HEK293 (cell line): Measurements from ENCODE around the gene ZCCHC24.

Experiments used
- GLIS1 ChIP-seq: fragments of 450-650 bp; formaldehyde crosslinking; IDR thresholded peaks from 2 replicates; pipeline ENCODE4 v1.5.1; 2016; ENCODE audit warnings: missing biosample characterization, missing genetic modification characterization
- GLIS2 ChIP-seq: fragments of 450-650 bp; formaldehyde crosslinking; IDR thresholded peaks from 2 replicates; pipeline ENCODE4 v1.5.1; 2016; ENCODE audit warnings: missing biosample characterization, missing genetic modification characterization
- KLF1 ChIP-seq: fragments of 450-650 bp; formaldehyde crosslinking; IDR thresholded peaks from 2 replicates; pipeline ENCODE4 v1.5.1; 2016; ENCODE audit warnings: missing biosample characterization, missing genetic modification characterization
- PATZ1 ChIP-seq: fragments of 450-650 bp; formaldehyde crosslinking; IDR thresholded peaks from 2 replicates; pipeline ENCODE4 v1.5.1; 2016; ENCODE audit warnings: missing biosample characterization, missing genetic modification characterization
- SP3 ChIP-seq: fragments of 450-650 bp; formaldehyde crosslinking; IDR thresholded peaks from 2 replicates; pipeline ENCODE4 v1.5.1; 2016; ENCODE audit warnings: missing biosample characterization, missing genetic modification characterization
- ZBTB1 ChIP-seq: fragments of 450-650 bp; formaldehyde crosslinking; IDR thresholded peaks from 2 replicates; pipeline ENCODE4 v1.5.1; 2016; ENCODE audit warnings: missing biosample characterization, missing genetic modification characterization
- ZBTB17 ChIP-seq: fragments of 450-650 bp; formaldehyde crosslinking; IDR thresholded peaks from 2 replicates; pipeline ENCODE4 v1.5.1; 2016; ENCODE audit warnings: missing biosample characterization, missing genetic modification characterization
- ZBTB20 ChIP-seq: fragments of 450-650 bp; formaldehyde crosslinking; IDR thresholded peaks from 2 replicates; pipeline ENCODE4 v1.5.1; 2016; ENCODE audit warnings: missing biosample characterization, missing genetic modification characterization
- ZBTB21 ChIP-seq: fragments of 450-650 bp; formaldehyde crosslinking; IDR thresholded peaks from 2 replicates; pipeline ENCODE4 v1.5.1; 2017; ENCODE audit warnings: missing biosample characterization, missing genetic modification characterization
- ZBTB7A ChIP-seq: fragments of 450-650 bp; formaldehyde crosslinking; IDR thresholded peaks from 2 replicates; pipeline ENCODE4 v1.5.1; 2016; ENCODE audit warnings: low read depth, missing biosample characterization, missing genetic modification characterization
- ZFP37 ChIP-seq: fragments of 450-650 bp; formaldehyde crosslinking; IDR thresholded peaks from 2 replicates; pipeline ENCODE4 v1.5.1; 2016; ENCODE audit warnings: missing biosample characterization, missing genetic modification characterization
- ZFP41 ChIP-seq: fragments of 450-650 bp; formaldehyde crosslinking; IDR thresholded peaks from 2 replicates; pipeline ENCODE4 v1.5.1; 2016; ENCODE audit warnings: missing biosample characterization, missing genetic modification characterization, borderline replicate concordance
- ZNF121 ChIP-seq: fragments of 450-650 bp; formaldehyde crosslinking; IDR thresholded peaks from 2 replicates; pipeline ENCODE4 v1.5.1; 2016; ENCODE audit warnings: missing biosample characterization, missing genetic modification characterization
- ZNF133 ChIP-seq: fragments of 450-650 bp; formaldehyde crosslinking; IDR thresholded peaks from 2 replicates; pipeline ENCODE4 v1.5.1; 2016; ENCODE audit warnings: missing biosample characterization, missing genetic modification characterization
- ZNF155 ChIP-seq: fragments of 450-650 bp; formaldehyde crosslinking; IDR thresholded peaks from 2 replicates; pipeline ENCODE4 v1.5.1; 2016; ENCODE audit warnings: missing biosample characterization, missing genetic modification characterization
- ZNF248 ChIP-seq: fragments of 450-650 bp; formaldehyde crosslinking; IDR thresholded peaks from 2 replicates; pipeline ENCODE4 v1.5.1; 2017; ENCODE audit warnings: missing biosample characterization, missing genetic modification characterization
- ZNF324 ChIP-seq: fragments of 450-650 bp; formaldehyde crosslinking; IDR thresholded peaks from 2 replicates; pipeline ENCODE4 v1.5.1; 2016; ENCODE audit warnings: missing biosample characterization, missing genetic modification characterization
- ZNF341 ChIP-seq: fragments of 450-650 bp; formaldehyde crosslinking; IDR thresholded peaks from 2 replicates; pipeline ENCODE4; 2016; ENCODE audit warnings: low read depth, missing biosample characterization, missing genetic modification characterization
- ZNF426 ChIP-seq: fragments of 450-650 bp; formaldehyde crosslinking; IDR thresholded peaks from 2 replicates; pipeline ENCODE4 v1.5.1; 2017; ENCODE audit warnings: missing biosample characterization, missing genetic modification characterization, mild to moderate bottlenecking, inconsistent platforms, moderate library complexity
- ZNF501 ChIP-seq: fragments of 450-650 bp; formaldehyde crosslinking; IDR thresholded peaks from 2 replicates; pipeline ENCODE4 v1.5.1; 2016; ENCODE audit warnings: missing biosample characterization, missing genetic modification characterization
- ZNF529 ChIP-seq: fragments of 450-650 bp; formaldehyde crosslinking; IDR thresholded peaks from 2 replicates; pipeline ENCODE4 v1.5.1; 2017; ENCODE audit warnings: missing genetic modification characterization, missing biosample characterization; ENCODE audit not compliant: insufficient replicate concordance
- ZNF530 ChIP-seq: fragments of 450-650 bp; formaldehyde crosslinking; IDR thresholded peaks from 2 replicates; pipeline ENCODE4 v1.5.1; 2016; ENCODE audit warnings: low read depth, missing biosample characterization, missing genetic modification characterization
- ZNF558 ChIP-seq: fragments of 450-650 bp; formaldehyde crosslinking; IDR thresholded peaks from 2 replicates; pipeline ENCODE4 v1.5.1; 2016; ENCODE audit warnings: missing biosample characterization, missing genetic modification characterization
- ZNF571 ChIP-seq: fragments of 450-650 bp; formaldehyde crosslinking; IDR thresholded peaks from 2 replicates; pipeline ENCODE4 v1.5.0; 2017; ENCODE audit warnings: missing biosample characterization, missing genetic modification characterization
- ZNF580 ChIP-seq: fragments of 450-650 bp; formaldehyde crosslinking; IDR thresholded peaks from 2 replicates; pipeline ENCODE4 v1.5.1; 2016; ENCODE audit warnings: missing biosample characterization, missing genetic modification characterization
- ZNF621 ChIP-seq: fragments of 450-650 bp; formaldehyde crosslinking; IDR thresholded peaks from 2 replicates; pipeline ENCODE4 v1.5.1; 2017; ENCODE audit warnings: missing biosample characterization, missing genetic modification characterization
- ZNF623 ChIP-seq: fragments of 450-650 bp; formaldehyde crosslinking; IDR thresholded peaks from 2 replicates; pipeline ENCODE4 v1.5.1; 2016; ENCODE audit warnings: missing biosample characterization, missing genetic modification characterization
- ZNF76 ChIP-seq: fragments of 450-650 bp; formaldehyde crosslinking; IDR thresholded peaks from 2 replicates; pipeline ENCODE4; 2016; ENCODE audit warnings: low read depth, missing biosample characterization, missing genetic modification characterization, borderline replicate concordance
- ZNF777 ChIP-seq: fragments of 450-650 bp; formaldehyde crosslinking; IDR thresholded peaks from 2 replicates; pipeline ENCODE4 v1.5.1; 2017; ENCODE audit warnings: missing biosample characterization, missing genetic modification characterization, borderline replicate concordance
- TF ChIP-seq, protein P1 (sequence below): fragments of 450-650 bp; formaldehyde crosslinking; IDR thresholded peaks from 2 replicates; pipeline ENCODE4 v1.5.1; 2016; ENCODE audit warnings: missing biosample characterization, missing genetic modification characterization
- TF ChIP-seq, protein P2 (sequence below): fragments of 450-650 bp; formaldehyde crosslinking; IDR thresholded peaks from 2 replicates; pipeline ENCODE4 v1.5.1; 2016; ENCODE audit warnings: missing biosample characterization, missing genetic modification characterization, low read depth
- TF ChIP-seq, protein P3 (sequence below): fragments of 450-650 bp; formaldehyde crosslinking; IDR thresholded peaks from 2 replicates; pipeline ENCODE4 v1.5.1; 2016; ENCODE audit warnings: missing biosample characterization, missing genetic modification characterization

Gene ZCCHC24

DNA sequence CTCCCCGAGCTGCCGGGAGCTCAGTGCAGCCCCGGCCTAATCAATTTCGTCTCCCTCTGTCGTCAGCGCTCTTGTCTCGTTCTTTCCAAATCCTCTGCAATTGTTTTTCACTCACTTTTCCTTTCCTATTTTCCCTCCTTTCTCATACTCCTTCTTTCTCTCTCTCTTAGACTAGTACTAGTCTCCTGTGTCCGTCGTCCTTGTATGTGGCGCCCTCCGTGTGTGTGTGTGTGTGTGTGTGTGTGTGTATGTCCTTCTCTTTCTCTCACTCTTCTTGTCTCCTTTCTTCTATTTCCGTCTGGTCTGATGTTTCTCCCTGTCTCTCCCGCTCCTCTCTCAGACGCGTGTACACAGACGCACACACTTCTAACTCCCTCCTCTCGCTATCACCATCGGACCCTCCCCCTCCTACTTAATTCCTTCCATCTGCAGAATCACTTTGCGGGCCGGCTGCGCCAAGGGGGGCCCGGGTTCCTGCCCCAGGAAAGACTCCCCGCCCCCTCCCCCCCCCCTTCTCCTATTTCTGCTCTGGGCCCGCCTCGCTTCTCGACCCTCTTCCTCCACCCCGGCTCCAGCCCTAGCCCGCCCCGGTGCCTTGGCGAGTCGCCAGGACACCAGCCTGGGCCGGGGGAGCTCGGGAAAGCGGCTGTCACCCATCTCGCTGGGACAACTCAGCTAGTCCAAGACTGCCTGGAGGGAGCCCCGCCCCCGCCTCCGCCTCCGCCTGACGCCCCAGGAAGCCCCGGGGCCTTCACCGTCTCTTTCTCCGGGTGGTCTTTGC is 743 bp upstream of the ZCCHC24 start (continued):
- TF ChIP-seq, protein P1, sequence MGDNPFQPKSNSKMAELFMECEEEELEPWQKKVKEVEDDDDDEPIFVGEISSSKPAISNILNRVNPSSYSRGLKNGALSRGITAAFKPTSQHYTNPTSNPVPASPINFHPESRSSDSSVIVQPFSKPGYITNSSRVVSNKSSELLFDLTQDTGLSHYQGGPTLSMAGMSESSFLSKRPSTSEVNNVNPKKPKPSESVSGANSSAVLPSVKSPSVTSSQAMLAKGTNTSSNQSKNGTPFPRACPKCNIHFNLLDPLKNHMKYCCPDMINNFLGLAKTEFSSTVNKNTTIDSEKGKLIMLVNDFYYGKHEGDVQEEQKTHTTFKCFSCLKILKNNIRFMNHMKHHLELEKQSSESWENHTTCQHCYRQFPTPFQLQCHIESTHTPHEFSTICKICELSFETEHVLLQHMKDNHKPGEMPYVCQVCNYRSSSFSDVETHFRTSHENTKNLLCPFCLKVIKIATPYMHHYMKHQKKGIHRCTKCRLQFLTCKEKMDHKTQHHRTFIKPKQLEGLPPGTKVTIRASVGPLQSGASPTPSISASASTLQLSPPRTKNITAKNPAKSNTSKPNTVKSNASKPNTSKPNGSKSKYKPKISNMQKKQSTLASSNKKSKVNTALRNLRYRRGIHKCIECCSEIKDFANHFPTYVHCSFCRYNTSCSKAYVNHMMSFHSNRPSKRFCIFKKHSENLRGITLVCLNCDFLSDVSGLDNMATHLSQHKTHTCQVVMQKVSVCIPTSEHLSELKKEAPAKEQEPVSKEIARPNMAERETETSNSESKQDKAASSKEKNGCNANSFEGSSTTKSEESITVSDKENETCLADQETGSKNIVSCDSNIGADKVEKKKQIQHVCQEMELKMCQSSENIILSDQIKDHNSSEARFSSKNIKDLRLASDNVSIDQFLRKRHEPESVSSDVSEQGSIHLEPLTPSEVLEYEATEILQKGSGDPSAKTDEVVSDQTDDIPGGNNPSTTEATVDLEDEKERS (tag by site-specific recombination): no peak
- peak; percentile 93 for TF ChIP-seq ZNF324 (tag by site-specific recombination)
- TF ChIP-seq, protein P2, sequence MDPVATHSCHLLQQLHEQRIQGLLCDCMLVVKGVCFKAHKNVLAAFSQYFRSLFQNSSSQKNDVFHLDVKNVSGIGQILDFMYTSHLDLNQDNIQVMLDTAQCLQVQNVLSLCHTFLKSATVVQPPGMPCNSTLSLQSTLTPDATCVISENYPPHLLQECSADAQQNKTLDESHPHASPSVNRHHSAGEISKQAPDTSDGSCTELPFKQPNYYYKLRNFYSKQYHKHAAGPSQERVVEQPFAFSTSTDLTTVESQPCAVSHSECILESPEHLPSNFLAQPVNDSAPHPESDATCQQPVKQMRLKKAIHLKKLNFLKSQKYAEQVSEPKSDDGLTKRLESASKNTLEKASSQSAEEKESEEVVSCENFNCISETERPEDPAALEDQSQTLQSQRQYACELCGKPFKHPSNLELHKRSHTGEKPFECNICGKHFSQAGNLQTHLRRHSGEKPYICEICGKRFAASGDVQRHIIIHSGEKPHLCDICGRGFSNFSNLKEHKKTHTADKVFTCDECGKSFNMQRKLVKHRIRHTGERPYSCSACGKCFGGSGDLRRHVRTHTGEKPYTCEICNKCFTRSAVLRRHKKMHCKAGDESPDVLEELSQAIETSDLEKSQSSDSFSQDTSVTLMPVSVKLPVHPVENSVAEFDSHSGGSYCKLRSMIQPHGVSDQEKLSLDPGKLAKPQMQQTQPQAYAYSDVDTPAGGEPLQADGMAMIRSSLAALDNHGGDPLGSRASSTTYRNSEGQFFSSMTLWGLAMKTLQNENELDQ (tag by site-specific recombination): no peak
- TF ChIP-seq ZNF571: no peak
- TF ChIP-seq, protein P3, sequence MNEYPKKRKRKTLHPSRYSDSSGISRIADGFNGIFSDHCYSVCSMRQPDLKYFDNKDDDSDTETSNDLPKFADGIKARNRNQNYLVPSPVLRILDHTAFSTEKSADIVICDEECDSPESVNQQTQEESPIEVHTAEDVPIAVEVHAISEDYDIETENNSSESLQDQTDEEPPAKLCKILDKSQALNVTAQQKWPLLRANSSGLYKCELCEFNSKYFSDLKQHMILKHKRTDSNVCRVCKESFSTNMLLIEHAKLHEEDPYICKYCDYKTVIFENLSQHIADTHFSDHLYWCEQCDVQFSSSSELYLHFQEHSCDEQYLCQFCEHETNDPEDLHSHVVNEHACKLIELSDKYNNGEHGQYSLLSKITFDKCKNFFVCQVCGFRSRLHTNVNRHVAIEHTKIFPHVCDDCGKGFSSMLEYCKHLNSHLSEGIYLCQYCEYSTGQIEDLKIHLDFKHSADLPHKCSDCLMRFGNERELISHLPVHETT (tag by site-specific recombination): peak; percentile 97
- 0 out of 2 replicates have a peak, but pooled peaks have one; percentile 15 for TF ChIP-seq ZNF623 (tag by site-specific recombination)
- peak; percentile 93; the same call in 1 of the 2 replicates for TF ChIP-seq ZNF777
- TF ChIP-seq SP3 (tag by site-specific recombination): peak; percentile 84
- 0 out of 2 replicates have a peak, but pooled peaks have one; percentile 19 for TF ChIP-seq ZNF133
- TF ChIP-seq GLIS1 (tag by site-specific recombination): peak; percentile 81
- TF ChIP-seq ZNF501 (tag by site-specific recombination): peak; percentile 95; the same call in 1 of the 2 replicates
- TF ChIP-seq ZBTB1 (tag by site-specific recombination): no peak
- no peak; the same call in 1 of the 2 replicates for TF ChIP-seq KLF1 (tag by site-specific recombination)
- TF ChIP-seq PATZ1 (tag by site-specific recombination): peak; percentile 92; the same call in 1 of the 2 replicates
- no peak for TF ChIP-seq ZNF426
- TF ChIP-seq ZNF621 (tag by site-specific recombination): no peak
- TF ChIP-seq ZNF121: no peak
- peak; percentile 63; the same call in 1 of the 2 replicates for TF ChIP-seq GLIS2 (tag by site-specific recombination)
- no peak for TF ChIP-seq ZNF529 (tag by site-specific recombination)
- TF ChIP-seq ZNF248: no peak
- peak; percentile 85; the same call in 1 of the 2 replicates for TF ChIP-seq ZNF558
- peak; percentile 100 for TF ChIP-seq ZBTB17 (tag by site-specific recombination)
- TF ChIP-seq ZNF76: peak; percentile 78
- TF ChIP-seq ZBTB7A (tag by site-specific recombination): peak; percentile 98
- peak; percentile 73 for TF ChIP-seq ZBTB21 (tag by site-specific recombination)
- no peak for TF ChIP-seq ZFP41
- peak; percentile 8; the same call in 1 of the 2 replicates for TF ChIP-seq ZNF341
- TF ChIP-seq ZNF155 (tag by site-specific recombination): peak; percentile 83; the same call in 1 of the 2 replicates
- TF ChIP-seq ZBTB20 (tag by site-specific recombination): peak; percentile 84; the same call in 1 of the 2 replicates
- TF ChIP-seq ZNF530 (tag by site-specific recombination): no peak
- peak; percentile 92 for TF ChIP-seq ZFP37 (tag by site-specific recombination)
- peak; percentile 82 for TF ChIP-seq ZNF580 (tag by site-specific recombination)
